ENCODE results near the gene ABCC10. TPM values are rescaled to one million over a fixed set of nuclear protein-coding genes. Genes with fewer than 3 reads are reported as not detected.

ABCC10 gene
- total RNA-seq, 2 experiments from 2014 or later = 35.7 to 38.5 TPM

DNA sequence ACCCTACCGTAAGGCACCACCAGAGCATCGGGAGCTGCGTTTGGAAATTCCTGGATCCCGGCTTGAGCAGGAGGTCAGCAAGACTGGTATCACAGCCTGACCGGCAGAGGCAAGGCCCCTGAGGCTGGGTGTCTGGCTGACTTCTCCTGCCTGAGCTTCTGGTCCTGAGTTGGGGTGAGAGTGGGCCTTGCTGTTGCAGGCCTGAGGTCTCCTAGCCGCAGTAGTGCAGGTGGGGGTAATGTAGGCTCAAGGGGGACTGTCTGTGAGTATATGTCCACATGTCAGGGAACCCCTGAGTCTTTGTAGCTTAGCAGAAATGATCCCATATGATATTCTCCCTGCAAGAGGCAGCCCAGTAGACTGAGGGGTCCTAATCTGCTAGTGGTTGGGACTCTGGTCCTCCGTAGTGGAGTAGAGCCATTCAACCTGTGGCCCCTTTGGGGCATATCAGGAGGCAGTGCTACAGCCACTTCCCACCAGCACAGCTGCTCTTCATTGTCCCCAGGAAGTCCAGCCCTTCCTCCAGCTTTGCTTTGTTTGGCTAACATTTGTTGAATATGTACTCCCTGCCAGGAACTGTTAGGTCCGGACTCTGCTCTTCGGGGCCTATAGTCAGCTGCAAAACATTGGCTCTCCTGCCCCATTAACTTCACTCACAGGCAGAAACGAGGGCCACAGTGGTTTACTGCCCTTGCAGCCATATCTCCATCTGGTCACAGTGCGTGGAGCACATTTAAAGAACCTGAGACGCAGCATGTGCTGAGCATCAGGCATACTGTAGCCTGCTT, 71.9 kb downstream of the ABCC10 start:
- ATAC-seq (ENCODE audit: poor library complexity) (no peak), DNase-seq (no peak)
- Histone ChIP-seq H3K9me3 (ENCODE audit: control insufficient read depth in 1 of 2, insufficient read depth in 1 of 2, low read length in 2 of 2) (no peaks in the 10 kb centered on the region), H3K4me1 (ENCODE audit: insufficient read depth, low read length) (peaks cover 17% of the 10 kb centered on the region), H3K27ac (ENCODE audit: low read depth in 1 of 2, low read length in 2 of 2) (no peak overlapping the region), H3K4me3 (ENCODE audit: low read length) (no peak overlapping the region), H3K27me3 (ENCODE audit: control insufficient read depth in 1 of 2, insufficient read depth in 2 of 2, low read length in 2 of 2) (no peaks in the 10 kb centered on the region), H3K36me3 (ENCODE audit: insufficient read depth, low read length) (peaks cover 68% of the 10 kb centered on the region)
- CTCF ChIA-PET = no interaction called here
- H3K9me3 Mint-ChIP-seq = no peaks in the 10 kb centered on the region
- no peak overlapping the region for H3K4me3 Mint-ChIP-seq
- intact Hi-C loops (cut with DNase I, micrococcal nuclease) = no loop called here
- H3K4me1 Mint-ChIP-seq (ENCODE audit: low read depth) = peaks cover 16% of the 10 kb centered on the region
- H3K36me3 Mint-ChIP-seq (ENCODE audit: low read depth) = peaks cover 69% of the 10 kb centered on the region
- H3K27me3 Mint-ChIP-seq = no peaks in the 10 kb centered on the region
- POLR2A ChIA-PET = no interaction called here
- TF ChIP-seq, protein P1, sequence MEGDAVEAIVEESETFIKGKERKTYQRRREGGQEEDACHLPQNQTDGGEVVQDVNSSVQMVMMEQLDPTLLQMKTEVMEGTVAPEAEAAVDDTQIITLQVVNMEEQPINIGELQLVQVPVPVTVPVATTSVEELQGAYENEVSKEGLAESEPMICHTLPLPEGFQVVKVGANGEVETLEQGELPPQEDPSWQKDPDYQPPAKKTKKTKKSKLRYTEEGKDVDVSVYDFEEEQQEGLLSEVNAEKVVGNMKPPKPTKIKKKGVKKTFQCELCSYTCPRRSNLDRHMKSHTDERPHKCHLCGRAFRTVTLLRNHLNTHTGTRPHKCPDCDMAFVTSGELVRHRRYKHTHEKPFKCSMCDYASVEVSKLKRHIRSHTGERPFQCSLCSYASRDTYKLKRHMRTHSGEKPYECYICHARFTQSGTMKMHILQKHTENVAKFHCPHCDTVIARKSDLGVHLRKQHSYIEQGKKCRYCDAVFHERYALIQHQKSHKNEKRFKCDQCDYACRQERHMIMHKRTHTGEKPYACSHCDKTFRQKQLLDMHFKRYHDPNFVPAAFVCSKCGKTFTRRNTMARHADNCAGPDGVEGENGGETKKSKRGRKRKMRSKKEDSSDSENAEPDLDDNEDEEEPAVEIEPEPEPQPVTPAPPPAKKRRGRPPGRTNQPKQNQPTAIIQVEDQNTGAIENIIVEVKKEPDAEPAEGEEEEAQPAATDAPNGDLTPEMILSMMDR (IDR thresholded peaks at IDR 0.05) = no peak
- no peak overlapping the region for H3K27ac Mint-ChIP-seq

Small RNA genes lying within 50 kb of the gene (microRNA-seq; reads per million reads assigned to microRNA genes)
- not detected for gene MIR6780B (ENCODE audit: borderline microRNAs expressed, borderline replicate concordance)

Other genes starting within 250 kb of the ABCC10 start
- 10 to 100 TPM; 75.5 to 79.2 TPM for gene CUL9, start 245.3 kb upstream of the ABCC10 start, total RNA-seq
- 10 to 100 TPM; 27.3 to 30.6 TPM for gene DNPH1, start 198.1 kb upstream of the ABCC10 start, total RNA-seq
- not detected for gene TTBK1, start 184.1 kb upstream of the ABCC10 start, total RNA-seq
- not detected for gene SLC22A7, start 129.3 kb upstream of the ABCC10 start, total RNA-seq
- gene CRIP3, start 118.7 kb upstream of the ABCC10 start, total RNA-seq = 1 to 10 TPM; 1.8 to 2.0 TPM
- gene ZNF318, start 57.9 kb upstream of the ABCC10 start, total RNA-seq = 10 to 100 TPM; 20.4 TPM
- under 1 TPM; 0.19 to 0.36 TPM for gene DLK2, start 28.0 kb downstream of the ABCC10 start, total RNA-seq
- gene TJAP1, start 50.0 kb downstream of the ABCC10 start, total RNA-seq = 10 to 100 TPM; 23.6 to 24.4 TPM
- under 1 TPM; 0.45 to 0.52 TPM for gene LRRC73, start 82.8 kb downstream of the ABCC10 start, total RNA-seq
- 10 to 100 TPM; 36.5 to 37.9 TPM for gene YIPF3, start 89.4 kb downstream of the ABCC10 start, total RNA-seq
- 10 to 100 TPM; 46.6 to 47.8 TPM for gene POLR1C, start 89.5 kb downstream of the ABCC10 start, total RNA-seq
- 10 to 100 TPM; 26.8 to 31.2 TPM for gene XPO5, start 148.5 kb downstream of the ABCC10 start, total RNA-seq
- gene POLH, start 148.6 kb downstream of the ABCC10 start, total RNA-seq = 1 to 10 TPM; 4.2 to 4.4 TPM
- 10 to 100 TPM; 31.5 to 33.9 TPM for gene GTPBP2, start 201.7 kb downstream of the ABCC10 start, total RNA-seq
- 10 to 100 TPM; 36.6 to 39.2 TPM for gene MAD2L1BP, start 208.3 kb downstream of the ABCC10 start, total RNA-seq
- not detected for gene RSPH9, start 217.5 kb downstream of the ABCC10 start, total RNA-seq